ENCODE data around the gene NT5C1A. TPM values are rescaled to one million over a fixed set of nuclear protein-coding genes. Genes with fewer than 3 reads are reported as not detected.

NT5C1A gene
- total and polyA plus RNA-seq, 2 experiments from 2014 or later: 0.16 TPM; not detected in 1

DNA sequence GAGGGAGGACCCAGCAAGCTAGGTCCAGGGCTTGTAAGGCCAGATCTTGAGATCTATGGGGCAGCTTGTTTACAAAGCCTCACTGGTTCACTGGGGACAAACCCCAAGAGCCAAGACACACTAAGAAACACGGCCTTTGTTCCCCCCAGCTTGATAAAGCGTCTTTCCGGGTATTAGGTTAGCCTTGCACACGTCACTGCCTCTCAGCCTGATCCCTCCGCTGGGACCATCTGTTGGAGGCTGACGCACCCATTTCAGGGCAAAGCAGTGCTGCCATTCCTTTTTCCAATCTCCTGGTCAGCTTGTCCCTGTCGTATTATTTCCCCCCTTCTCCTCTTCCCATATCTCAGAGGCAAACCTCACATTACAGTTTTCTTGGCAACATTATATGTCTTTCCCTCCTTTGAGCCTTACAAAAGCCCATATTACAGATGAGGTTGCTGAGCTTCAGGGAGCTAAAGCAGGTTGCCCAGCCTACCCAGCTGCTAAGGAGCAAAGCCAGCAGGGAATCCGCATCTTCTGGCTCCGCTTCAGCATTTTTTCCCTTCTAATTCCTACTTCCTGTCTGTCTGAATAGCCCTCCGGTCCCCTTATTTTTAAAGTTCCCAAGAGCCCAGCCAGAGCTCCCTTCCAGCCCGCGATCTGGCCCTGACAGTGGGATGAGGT is 36.6 kb downstream of the NT5C1A start:
- H3K27me3 ChIP-seq: peaks cover 49% of the 10 kb centered on the region
- H3K4me3 ChIP-seq: no peak overlapping the region
- H3K27ac ChIP-seq: no peak overlapping the region
- H3K36me3 ChIP-seq: no peaks in the 10 kb centered on the region
- DNase-seq (ENCODE audit: low read depth in 1 of 2, low spot score in 1 of 2): peak in 1 of 2 donors; percentile 61
- H3K4me1 ChIP-seq (ENCODE audit: low read depth): no peaks in the 10 kb centered on the region
- TF ChIP-seq, protein P1, sequence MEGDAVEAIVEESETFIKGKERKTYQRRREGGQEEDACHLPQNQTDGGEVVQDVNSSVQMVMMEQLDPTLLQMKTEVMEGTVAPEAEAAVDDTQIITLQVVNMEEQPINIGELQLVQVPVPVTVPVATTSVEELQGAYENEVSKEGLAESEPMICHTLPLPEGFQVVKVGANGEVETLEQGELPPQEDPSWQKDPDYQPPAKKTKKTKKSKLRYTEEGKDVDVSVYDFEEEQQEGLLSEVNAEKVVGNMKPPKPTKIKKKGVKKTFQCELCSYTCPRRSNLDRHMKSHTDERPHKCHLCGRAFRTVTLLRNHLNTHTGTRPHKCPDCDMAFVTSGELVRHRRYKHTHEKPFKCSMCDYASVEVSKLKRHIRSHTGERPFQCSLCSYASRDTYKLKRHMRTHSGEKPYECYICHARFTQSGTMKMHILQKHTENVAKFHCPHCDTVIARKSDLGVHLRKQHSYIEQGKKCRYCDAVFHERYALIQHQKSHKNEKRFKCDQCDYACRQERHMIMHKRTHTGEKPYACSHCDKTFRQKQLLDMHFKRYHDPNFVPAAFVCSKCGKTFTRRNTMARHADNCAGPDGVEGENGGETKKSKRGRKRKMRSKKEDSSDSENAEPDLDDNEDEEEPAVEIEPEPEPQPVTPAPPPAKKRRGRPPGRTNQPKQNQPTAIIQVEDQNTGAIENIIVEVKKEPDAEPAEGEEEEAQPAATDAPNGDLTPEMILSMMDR (IDR thresholded peaks at IDR 0.05; ENCODE audit: low read depth, low read length): no peak
- no peaks in the 10 kb centered on the region for H3K9me3 ChIP-seq (ENCODE audit: low read depth)

DNA sequence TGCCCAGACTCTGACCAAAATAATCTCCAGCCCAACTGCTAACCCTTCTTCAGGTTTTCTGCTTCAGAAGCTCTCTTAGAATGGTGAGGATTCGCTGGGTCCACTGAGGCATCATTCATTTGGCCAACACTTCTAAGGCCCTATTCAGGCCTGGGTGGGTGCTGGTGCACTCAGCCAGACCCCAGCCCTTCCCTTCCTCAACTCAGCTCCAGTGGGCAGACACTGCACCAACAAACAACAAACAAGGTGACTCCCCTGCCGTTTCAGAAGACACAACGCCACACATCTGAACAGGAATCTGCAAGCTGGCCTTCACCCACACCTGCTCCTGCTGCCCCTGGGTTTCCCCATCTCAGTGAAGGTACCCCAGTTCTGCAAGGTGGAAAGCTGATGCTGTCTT is 38.5 kb downstream of the NT5C1A start:
- peaks cover 29% of the 10 kb centered on the region for H3K27me3 ChIP-seq
- TF ChIP-seq, protein P1 (IDR thresholded peaks at IDR 0.05; ENCODE audit: low read depth, low read length): no peak
- no peaks in the 10 kb centered on the region for H3K36me3 ChIP-seq
- H3K4me3 ChIP-seq: peak overlapping the region; percentile 3
- no peaks in the 10 kb centered on the region for H3K4me1 ChIP-seq (ENCODE audit: low read depth)
- DNase-seq (ENCODE audit: low read depth in 1 of 2, low spot score in 1 of 2): no peak
- H3K9me3 ChIP-seq (ENCODE audit: low read depth): no peaks in the 10 kb centered on the region
- H3K27ac ChIP-seq: no peak overlapping the region

DNA sequence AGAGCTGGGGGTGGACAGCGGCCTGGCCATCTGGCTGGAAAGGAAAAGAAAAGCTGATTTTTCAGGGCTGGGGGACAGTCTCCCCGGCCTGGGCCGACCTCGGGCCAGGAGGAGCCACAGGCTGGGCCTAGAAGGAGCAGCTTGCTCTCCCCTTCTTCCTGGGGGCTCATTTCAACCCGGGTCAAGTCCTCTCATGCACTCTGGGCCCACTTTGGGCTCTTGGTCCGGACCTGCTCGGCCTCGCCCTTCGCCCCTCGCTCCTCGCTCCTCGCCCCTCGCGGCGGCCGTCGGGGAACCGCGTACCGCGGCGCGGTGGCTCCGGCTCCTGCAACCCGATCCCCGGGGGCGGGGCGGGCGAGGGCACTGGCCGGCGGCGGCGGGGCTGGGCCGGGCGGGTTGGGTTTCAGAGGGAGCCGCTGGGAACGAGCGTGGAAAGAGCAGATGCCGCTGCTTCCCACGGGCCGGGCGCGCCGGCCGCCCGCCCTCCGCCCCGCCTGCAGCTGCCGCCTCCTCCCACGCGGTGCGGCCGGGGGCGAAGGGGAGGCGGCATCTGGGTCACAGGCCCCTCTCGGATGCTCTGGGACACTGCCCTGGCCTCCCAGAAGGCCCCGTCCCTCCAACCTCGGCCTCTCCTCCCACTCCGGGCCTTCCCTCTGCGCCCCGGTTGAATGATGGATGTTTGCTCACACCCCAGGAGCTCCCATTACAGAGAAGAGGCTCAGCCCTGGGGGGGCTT is 39.1 kb downstream of the NT5C1A start:
- TF ChIP-seq, protein P1 (IDR thresholded peaks at IDR 0.05; ENCODE audit: low read depth, low read length): no peak

GRCh38 chr1:39632323-39632681 is 39.6 kb downstream of the NT5C1A start:
- Histone ChIP-seq H3K4me1 (ENCODE audit: low read depth) (no peaks in the 10 kb centered on the region), H3K36me3 (no peaks in the 10 kb centered on the region), H3K9me3 (ENCODE audit: low read depth) (no peaks in the 10 kb centered on the region), H3K27me3 (peaks cover 18% of the 10 kb centered on the region), H3K4me3 (no peak overlapping the region), H3K27ac (no peak overlapping the region)
- DNase-seq (ENCODE audit: low read depth in 1 of 2, low spot score in 1 of 2): no peak
- TF ChIP-seq, protein P1 (IDR thresholded peaks at IDR 0.05; ENCODE audit: low read depth, low read length): no peak

More for the DNA sequence above, 39.1 kb downstream of the NT5C1A start:
- no peak overlapping the region for H3K27ac ChIP-seq
- no peaks in the 10 kb centered on the region for H3K4me1 ChIP-seq (ENCODE audit: low read depth)
- peak; percentile 76 to 87 for DNase-seq (ENCODE audit: low read depth in 1 of 2, low spot score in 1 of 2)
- peak overlapping the region; percentile 3 for H3K4me3 ChIP-seq
- peaks cover 24% of the 10 kb centered on the region for H3K27me3 ChIP-seq
- H3K36me3 ChIP-seq: no peaks in the 10 kb centered on the region
- H3K9me3 ChIP-seq (ENCODE audit: low read depth): no peaks in the 10 kb centered on the region

DNA sequence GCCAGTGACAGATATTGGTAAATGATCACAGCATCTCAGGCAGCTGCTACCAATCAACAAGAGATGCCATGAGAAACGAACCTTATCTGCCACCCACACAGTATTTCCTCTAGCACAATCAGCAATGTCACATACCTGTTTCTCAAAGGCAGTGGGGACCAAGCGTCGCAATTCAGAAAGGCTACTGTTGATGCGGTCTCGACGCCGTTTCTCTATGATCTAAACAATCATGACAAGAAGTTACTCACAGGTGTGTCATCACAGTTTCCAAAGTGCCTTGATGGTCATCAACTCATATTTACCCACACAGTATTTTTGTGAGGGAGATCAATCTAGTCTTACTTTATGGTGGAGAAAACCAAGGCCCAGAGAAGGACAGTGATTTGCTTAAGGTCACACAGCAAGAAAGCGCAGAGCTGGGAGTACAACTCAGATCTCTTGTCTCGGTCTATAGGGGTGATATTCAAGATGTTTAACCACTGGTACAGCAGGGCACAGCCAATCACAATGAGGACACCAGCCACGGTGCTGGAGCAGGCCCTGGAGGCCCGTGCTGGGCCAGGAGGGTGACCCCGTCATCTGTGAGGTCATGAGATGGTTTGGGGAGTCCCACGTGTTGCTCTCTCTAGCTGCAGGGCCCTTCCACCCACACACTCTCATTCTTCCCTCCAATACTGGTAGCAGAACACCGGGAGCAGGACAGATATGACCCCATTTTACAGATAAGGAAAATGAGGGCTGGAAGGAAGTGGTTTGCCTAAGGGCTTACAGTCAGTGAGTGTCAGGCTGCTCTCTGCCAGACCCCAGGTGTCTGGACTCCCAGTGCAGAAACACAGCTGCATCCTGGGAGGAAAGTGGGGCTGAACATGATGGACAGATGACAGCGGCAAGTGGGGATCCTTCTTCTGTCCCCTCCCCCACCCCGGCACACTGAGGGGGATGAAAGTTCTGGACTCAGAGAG is 40.3 kb downstream of the NT5C1A start:
- DNase-seq (ENCODE audit: low read depth in 1 of 2, low spot score in 1 of 2): no peak
- Histone ChIP-seq H3K4me1 (ENCODE audit: low read depth) (no peaks in the 10 kb centered on the region), H3K36me3 (no peaks in the 10 kb centered on the region), H3K27me3 (peaks cover 12% of the 10 kb centered on the region), H3K27ac (no peak overlapping the region), H3K9me3 (ENCODE audit: low read depth) (no peaks in the 10 kb centered on the region), H3K4me3 (no peak overlapping the region)
- TF ChIP-seq, protein P1 (IDR thresholded peaks at IDR 0.05; ENCODE audit: low read depth, low read length): no peak
